NCI-H1417 (cell line): ENCODE data around the gene CADPS2.

Experiments used
- DNase-seq, 3 experiments: peaks; one replicate each; lab custom pipeline; 2025; lab: John Stamatoyannopoulos, UW

The CADPS2 gene

DNA sequence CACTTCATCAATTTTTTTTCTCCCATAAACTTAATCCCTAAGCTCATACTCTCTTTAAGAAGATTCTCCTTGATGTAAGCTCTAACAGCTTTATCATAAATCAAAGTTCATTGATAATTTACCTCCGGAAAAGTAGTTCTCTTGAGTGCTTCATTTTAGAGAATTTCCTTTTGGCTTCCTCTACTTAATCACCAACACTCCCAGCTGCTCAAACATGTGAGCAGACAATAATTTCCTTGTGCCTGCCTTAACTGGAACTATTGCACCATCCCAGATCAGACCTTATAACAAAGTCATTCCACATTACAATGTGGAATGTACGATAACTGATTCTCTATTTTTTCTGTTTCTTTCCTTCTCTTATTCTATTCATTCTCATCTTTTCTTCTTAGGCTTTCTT, 587.6 kb downstream of the CADPS2 start:
- peak in 1 of 3 experiments; percentile 27 for DNase-seq

DNA sequence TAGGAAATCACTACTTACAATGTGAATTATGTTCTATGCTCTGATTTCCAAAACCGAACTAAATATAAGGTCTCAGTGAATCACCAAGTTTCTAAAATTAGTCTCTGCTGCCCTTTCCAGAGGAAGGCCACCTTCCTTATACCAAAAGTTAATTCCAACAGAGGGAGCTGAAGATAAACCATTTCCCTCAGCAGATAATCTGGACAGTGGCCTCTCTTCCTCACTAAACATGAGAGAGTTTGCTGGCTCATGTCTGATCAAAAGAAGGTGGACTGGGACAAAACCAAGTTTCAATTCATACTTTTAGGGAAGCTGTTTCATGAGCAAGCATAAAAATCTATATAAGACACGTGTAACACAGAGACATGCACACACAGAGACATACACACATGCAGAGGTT, 588.1 kb downstream of the CADPS2 start:
- no peak for DNase-seq

DNA sequence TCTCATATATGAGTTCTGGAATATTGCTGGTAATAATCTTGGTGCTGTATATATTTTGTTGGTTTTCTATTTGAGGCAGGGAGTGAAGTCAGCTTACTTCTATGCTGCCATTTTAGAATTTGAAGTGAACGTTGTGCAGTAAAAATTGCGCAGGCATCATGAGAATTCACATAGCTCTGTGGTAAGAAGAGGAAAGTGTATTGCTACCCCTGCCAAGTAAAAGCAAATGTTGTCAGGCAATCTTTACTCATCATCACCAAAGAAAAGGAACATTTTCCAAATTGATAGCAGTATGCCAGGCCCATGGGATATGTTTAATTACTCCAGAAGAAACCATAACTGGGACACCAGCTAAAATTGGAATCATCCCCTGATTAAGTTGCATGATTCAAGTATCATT, 595.1 kb downstream of the CADPS2 start:
- peak in 2 of 3 experiments; percentile 8 to 37 for DNase-seq

- DNase-seq, result no peak
Observed at GRCh38 chr7:122290476-122290875, 595.8 kb downstream of the CADPS2 start.

GRCh38 chr7:122289426-122289825, 596.8 kb downstream of the CADPS2 start:
- no peak for DNase-seq

DNA sequence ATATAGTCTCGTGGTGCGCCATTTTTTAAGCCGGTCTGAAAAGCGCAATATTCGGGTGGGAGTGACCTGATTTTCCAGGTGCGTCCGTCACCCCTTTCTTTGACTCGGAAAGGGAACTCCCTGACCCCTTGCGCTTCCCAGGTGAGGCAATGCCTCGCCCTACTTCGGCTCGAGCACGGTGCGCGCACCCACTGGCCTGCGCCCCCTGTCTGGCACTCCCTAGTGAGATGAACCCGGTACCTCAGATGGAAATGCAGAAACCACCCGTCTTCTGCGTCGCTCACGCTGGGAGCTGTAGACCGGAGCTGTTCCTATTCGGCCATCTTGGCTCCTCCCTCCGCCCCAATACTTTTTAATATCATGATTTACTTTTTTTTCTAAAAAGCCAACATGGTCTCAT, 601.7 kb downstream of the CADPS2 start:
- DNase-seq, result peak in 2 of 3 experiments; percentile 40 to 65

GRCh38 chr7:122273117-122273516, 613.1 kb downstream of the CADPS2 start:
- no peak for DNase-seq

DNA sequence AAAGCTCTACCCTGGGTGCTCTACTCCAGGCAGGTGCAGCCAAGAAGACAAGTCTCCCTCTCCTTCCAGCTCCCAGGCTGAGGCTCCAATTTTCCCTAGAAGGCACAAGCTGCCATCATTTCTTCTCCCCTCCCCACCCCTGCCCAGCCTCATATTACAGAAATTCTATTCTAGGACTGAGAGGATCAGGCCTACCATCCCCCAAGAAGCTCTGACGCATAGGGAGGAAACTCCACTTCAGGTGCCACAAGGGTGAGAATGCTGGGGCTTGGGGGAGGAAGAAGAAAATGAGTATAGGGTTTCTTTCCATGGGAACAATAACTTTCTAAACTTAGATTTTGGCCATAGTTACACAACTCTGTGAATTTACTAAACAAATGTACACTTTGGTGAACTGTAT, 617.0 kb downstream of the CADPS2 start:
- no peak for DNase-seq
